HG02610 (cell line): Measurements from ENCODE around the gene SIPA1L3.

Experiments used
- ATAC-seq: cut with Tn5 transposase; IDR thresholded peaks from one replicate; pipeline ENCODE4 v1.9.1; 2021; ENCODE audit warnings: mild to moderate bottlenecking, moderate library complexity; ENCODE audit not compliant: unreplicated experiment

Gene SIPA1L3

GRCh38 chr19:37975071-37975470, 68.1 kb downstream of the SIPA1L3 start:
- no peak for ATAC-seq

- no peak for ATAC-seq
Measured at GRCh38 chr19:37975596-37976515, 68.8 kb downstream of the SIPA1L3 start.

- no peak for ATAC-seq
Measured at GRCh38 chr19:37977391-37977790, 70.4 kb downstream of the SIPA1L3 start.

- ATAC-seq, result no peak
Measured at GRCh38 chr19:37977992-37978391, 71.0 kb downstream of the SIPA1L3 start.

GRCh38 chr19:37979547-37980082, 72.6 kb downstream of the SIPA1L3 start:
- ATAC-seq, result no peak

- ATAC-seq, result no peak
Measured at GRCh38 chr19:37980419-37981170, 73.6 kb downstream of the SIPA1L3 start.

- no peak for ATAC-seq
Measured at GRCh38 chr19:37981785-37982475, 74.9 kb downstream of the SIPA1L3 start.

- ATAC-seq, result no peak
Measured at GRCh38 chr19:37982655-37983054, 75.6 kb downstream of the SIPA1L3 start.

GRCh38 chr19:37983153-37983552, 76.1 kb downstream of the SIPA1L3 start:
- ATAC-seq, result no peak

- ATAC-seq, result no peak
Measured at GRCh38 chr19:37983916-37984315, 76.9 kb downstream of the SIPA1L3 start.

GRCh38 chr19:37986048-37986750, 79.2 kb downstream of the SIPA1L3 start:
- ATAC-seq, result no peak

- ATAC-seq, result no peak
Measured at GRCh38 chr19:37987356-37988332, 80.6 kb downstream of the SIPA1L3 start.

GRCh38 chr19:37988758-37989635, 82.0 kb downstream of the SIPA1L3 start:
- no peak for ATAC-seq

GRCh38 chr19:37989855-37990254, 82.8 kb downstream of the SIPA1L3 start:
- ATAC-seq, result no peak

GRCh38 chr19:37990362-37990761, 83.4 kb downstream of the SIPA1L3 start:
- ATAC-seq, result no peak

- no peak for ATAC-seq
Measured at GRCh38 chr19:37991176-37991835, 84.3 kb downstream of the SIPA1L3 start.

GRCh38 chr19:37991841-37992248, 84.8 kb downstream of the SIPA1L3 start:
- ATAC-seq, result no peak

GRCh38 chr19:37992761-37993160, 85.8 kb downstream of the SIPA1L3 start:
- no peak for ATAC-seq
